ENCODE data around the gene MTA1.

GRCh38 chr14:105450864-105451720 is 31.5 kb downstream of the MTA1 start:
- TF ChIP-seq CTCF (IDR thresholded peaks at IDR 0.05) (no peak), POLR2A (IDR thresholded peaks at IDR 0.05) (no peak)

Measured in Peyer's patch (tissue), 4 donors.